Lower leg skin (tissue), 3 donors: Measurements from ENCODE around the gene SYAP1.

Experiments
- CTCF ChIP-seq, 3 donors: fragments of 450-650 bp; IDR thresholded peaks; one replicate each; pipeline ENCODE4 v1.5.1; 2016; ENCODE audit warnings: antibody characterized with exemption in 3 of 3, mild to moderate bottlenecking in 3 of 3, moderate library complexity in 2 of 3
- POLR2A ChIP-seq, 2 donors: fragments of 450-650 bp; IDR thresholded peaks; one replicate each; pipeline ENCODE4 v1.6.1; 2016 to 2017; ENCODE audit warnings: antibody characterized with exemption in 2 of 2, mild to moderate bottlenecking in 1 of 2, moderate library complexity in 1 of 2

- TF ChIP-seq POLR2A (IDR thresholded peaks at IDR 0.05) (no peak), CTCF (IDR thresholded peaks at IDR 0.05) (no peak)
These were observed 11.0 kb downstream of the SYAP1 start for GRCh38 chrX:16730450-16730849.
